SK-N-MC (cell line): ENCODE data around the gene IL21.

Source experiments
- EZH2 ChIP-seq: fragments of 200-600 bp; sonication (generic); IDR thresholded peaks from one replicate; pipeline ENCODE4 v1.6.1; 2017; ENCODE audit warnings: antibody characterized with exemption
- POLR2AphosphoS5 ChIP-seq: IDR thresholded peaks from 2 replicates; pipeline ENCODE4 v1.6.1; 2012; ENCODE audit warnings: mild to moderate bottlenecking, low read depth, low read length, borderline replicate concordance

DNA sequence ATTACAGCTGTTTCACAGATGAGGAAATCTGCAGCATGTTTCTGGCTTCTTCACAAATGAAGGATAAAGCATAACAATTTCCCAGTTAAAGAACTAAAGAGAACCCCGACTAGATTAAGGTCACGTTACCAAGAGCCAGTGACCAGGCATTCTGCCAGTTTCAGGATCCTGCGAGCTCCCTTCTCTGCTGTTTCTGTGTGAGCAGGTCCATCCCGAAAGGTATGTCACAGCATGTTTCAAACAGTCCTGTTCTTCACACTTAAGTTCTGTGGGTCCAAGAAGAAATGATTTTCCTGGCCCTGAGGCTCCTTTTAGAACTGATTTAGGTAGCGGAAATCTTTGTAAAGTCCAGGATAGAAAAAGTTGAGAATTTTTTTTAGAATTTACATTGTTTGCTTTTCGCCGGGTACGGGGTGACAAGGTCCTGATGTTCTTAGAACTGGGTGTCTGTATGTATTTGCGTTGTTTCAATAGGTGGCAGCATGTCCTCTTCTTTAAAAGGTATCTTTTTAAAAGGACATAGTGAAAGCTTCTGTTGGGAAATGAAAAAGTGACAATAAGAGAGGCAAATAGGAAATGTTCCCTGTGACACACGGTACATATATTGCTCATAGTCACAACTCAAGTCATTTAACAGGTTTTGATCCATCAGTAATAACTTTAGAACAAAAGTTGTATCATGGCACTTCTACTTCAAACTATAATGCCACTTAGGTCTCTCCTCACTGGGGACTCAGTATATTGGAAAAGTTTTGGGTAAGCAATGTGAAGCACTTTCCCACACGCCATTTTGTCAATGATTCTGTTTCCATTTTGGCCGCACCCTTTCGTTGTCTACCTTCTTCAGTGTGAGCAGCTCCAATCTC lies 18.4 kb downstream of the IL21 start:
- TF ChIP-seq EZH2, result no peak
- TF ChIP-seq POLR2AphosphoS5, result no peak
